ENCODE data around the gene CHCHD10.

CHCHD10 gene

GRCh38 chr22:23782252-23782651 is 14.5 kb upstream of the CHCHD10 start:
- no peak overlapping the region for H3K9ac ChIP-seq
- no peak overlapping the region for H3K4me2 ChIP-seq (ENCODE audit: low read length)
- H3K4me3 ChIP-seq (ENCODE audit: low read depth, low read length) = no peak overlapping the region
- no peak overlapping the region for H3K27ac ChIP-seq
- no peaks in the 10 kb centered on the region for H3K4me1 ChIP-seq
- H2AFZ ChIP-seq = no peak overlapping the region
- no peaks in the 10 kb centered on the region for H3K9me3 ChIP-seq (ENCODE audit: control insufficient read depth, low read length)
- H3K36me3 ChIP-seq (ENCODE audit: control insufficient read depth, insufficient read depth, low read length) = no peaks in the 10 kb centered on the region
- no peak for TF ChIP-seq CTCF (IDR thresholded peaks at IDR 0.05)
- H3K27me3 ChIP-seq (ENCODE audit: control insufficient read depth, insufficient read depth, low read length) = no peaks in the 10 kb centered on the region
- no peaks in the 10 kb centered on the region for H3K79me2 ChIP-seq

- H3K9ac ChIP-seq = no peak overlapping the region
- no peak overlapping the region for H3K27ac ChIP-seq
- TF ChIP-seq CTCF (IDR thresholded peaks at IDR 0.05) = no peak
- H3K9me3 ChIP-seq (ENCODE audit: control insufficient read depth, low read length) = no peaks in the 10 kb centered on the region
- H3K27me3 ChIP-seq (ENCODE audit: control insufficient read depth, insufficient read depth, low read length) = no peaks in the 10 kb centered on the region
- H3K4me3 ChIP-seq (ENCODE audit: low read depth, low read length) = no peak overlapping the region
- H3K4me1 ChIP-seq = no peaks in the 10 kb centered on the region
- no peak overlapping the region for H3K4me2 ChIP-seq (ENCODE audit: low read length)
- H3K36me3 ChIP-seq (ENCODE audit: control insufficient read depth, insufficient read depth, low read length) = no peaks in the 10 kb centered on the region
- H2AFZ ChIP-seq = no peak overlapping the region
- H3K79me2 ChIP-seq = no peaks in the 10 kb centered on the region
These were observed 13.9 kb upstream of the CHCHD10 start for GRCh38 chr22:23781511-23782183.

- Histone ChIP-seq H3K4me1 (no peaks in the 10 kb centered on the region), H3K9ac (no peak overlapping the region), H3K27me3 (ENCODE audit: control insufficient read depth, insufficient read depth, low read length) (no peaks in the 10 kb centered on the region), H3K4me2 (ENCODE audit: low read length) (no peak overlapping the region), H2AFZ (no peak overlapping the region), H3K79me2 (no peaks in the 10 kb centered on the region), H3K9me3 (ENCODE audit: control insufficient read depth, low read length) (no peaks in the 10 kb centered on the region), H3K36me3 (ENCODE audit: control insufficient read depth, insufficient read depth, low read length) (no peaks in the 10 kb centered on the region), H3K4me3 (ENCODE audit: low read depth, low read length) (no peak overlapping the region), H3K27ac (no peak overlapping the region)
- TF ChIP-seq CTCF (IDR thresholded peaks at IDR 0.05) = no peak
These were observed 13.3 kb upstream of the CHCHD10 start for GRCh38 chr22:23781065-23781464.

GRCh38 chr22:23780146-23780748 is 12.5 kb upstream of the CHCHD10 start:
- Histone ChIP-seq H3K4me3 (ENCODE audit: low read depth, low read length) (no peak overlapping the region), H3K36me3 (ENCODE audit: control insufficient read depth, insufficient read depth, low read length) (no peaks in the 10 kb centered on the region), H2AFZ (no peak overlapping the region), H3K9me3 (ENCODE audit: control insufficient read depth, low read length) (no peaks in the 10 kb centered on the region), H3K9ac (no peak overlapping the region), H3K4me2 (ENCODE audit: low read length) (no peak overlapping the region), H3K79me2 (no peaks in the 10 kb centered on the region), H3K27me3 (ENCODE audit: control insufficient read depth, insufficient read depth, low read length) (no peaks in the 10 kb centered on the region), H3K4me1 (no peaks in the 10 kb centered on the region), H3K27ac (no peak overlapping the region)
- TF ChIP-seq CTCF (IDR thresholded peaks at IDR 0.05) = no peak

- Histone ChIP-seq H3K4me1 (no peaks in the 10 kb centered on the region), H3K36me3 (ENCODE audit: control insufficient read depth, insufficient read depth, low read length) (no peaks in the 10 kb centered on the region)
- no peak for TF ChIP-seq CTCF (IDR thresholded peaks at IDR 0.05)
These were observed 12.0 kb upstream of the CHCHD10 start for GRCh38 chr22:23779731-23780130.

More at GRCh38 chr22:23779731-23780130, 12.0 kb upstream of the CHCHD10 start:
- no peaks in the 10 kb centered on the region for H3K9me3 ChIP-seq (ENCODE audit: control insufficient read depth, low read length)
- no peak overlapping the region for H2AFZ ChIP-seq
- no peak overlapping the region for H3K9ac ChIP-seq
- H3K27ac ChIP-seq = no peak overlapping the region
- no peaks in the 10 kb centered on the region for H3K79me2 ChIP-seq
- no peak overlapping the region for H3K4me2 ChIP-seq (ENCODE audit: low read length)
- H3K27me3 ChIP-seq (ENCODE audit: control insufficient read depth, insufficient read depth, low read length) = no peaks in the 10 kb centered on the region
- H3K4me3 ChIP-seq (ENCODE audit: low read depth, low read length) = no peak overlapping the region

Data from parathyroid adenoma (tissue), 2 donors.